Left lung (tissue), 10 donors: Measurements from ENCODE around the gene MACROD2. TPM values are rescaled to one million over a fixed set of nuclear protein-coding genes. Genes with fewer than 3 reads are reported as not detected.
"Not testable (repeated sequence)": the region's sequence is repeated elsewhere in the genome, so short reads cannot be mapped to it uniquely, and the experiment has no call there.

ENCODE experiments used
- ATAC-seq: fragments of 200-7000 bp; cut with Tn5 transposase; one replicate; pipeline ENCODE4 v1.9.1; 2020; ENCODE audit warnings: moderate library complexity
- DNase-seq, 4 donors: peaks; one replicate each; pipeline ENCODE4 v3.0.0-alpha.2; 2013 to 2020
- H3K27ac ChIP-seq, 2 donors: fragments of 200-600 bp; sonication (generic) in 1 of 2; one replicate each; pipeline versions ENCODE4 v1.5.0 to v1.8.0; 2020 to 2021
- H3K27me3 ChIP-seq, 2 donors: fragments of 200-600 bp; sonication (generic) in 1 of 2; one replicate each; pipeline versions ENCODE4 v1.5.0 to v1.8.0; 2020 to 2021
- H3K36me3 ChIP-seq, 2 donors: fragments of 200-600 bp; sonication (generic) in 1 of 2; one replicate each; pipeline versions ENCODE4 v1.5.0 to v1.8.0; 2020 to 2021
- H3K4me1 ChIP-seq, 2 donors: fragments of 200-600 bp; one replicate each; pipeline ENCODE4 v1.8.0; 2021
- H3K4me3 ChIP-seq, 2 donors: fragments of 200-600 bp; sonication (generic) in 1 of 2; one replicate each; pipeline versions ENCODE4 v1.5.0 to v1.8.0; 2020 to 2021; ENCODE audit warnings: mild to moderate bottlenecking in 1 of 2
- H3K9me3 ChIP-seq, 2 donors: fragments of 200-600 bp; sonication (generic) in 1 of 2; one replicate each; pipeline versions ENCODE4 v1.5.0 to v1.8.0; 2020 to 2021
- intact Hi-C, 2 donors: fragments of 100-400 bp; cut with DNase I; formaldehyde crosslinking; loops; one replicate each; pipeline versions ENCODE4 v1.11.2 to v1.14.2; 2022
- polyA plus RNA-seq, 6 donors: library from polyadenylated mRNA; unstranded; fragments of 120-200 nt; gene quantifications; one replicate each; pipeline ENCODE4 v1.2.1, GENCODE V29; 2013; ENCODE audit not compliant: insufficient read length in 6 of 6
- total RNA-seq, 2 donors: library from RNA; stranded (reverse); fragmentation: NEBNext Ultra II Directional; extraction: Animal tissue kit (Norgen Biotek cat#: 25700); gene quantifications; one replicate each; pipeline ENCODE4 v1.2.1, GENCODE V29; 2021
- TF ChIP-seq, protein P1 (sequence below), 2 donors: fragments of 200-600 bp; sonication (generic) in 1 of 2; IDR thresholded peaks; one replicate each; pipeline versions ENCODE4 v1.5.0 to v1.8.0; 2021; ENCODE audit warnings: antibody characterized with exemption in 2 of 2
- donor health status: DM: no; HTN: yes; CAD: no.
- donor health status: DM: no; HTN: no; CAD: no.

Gene MACROD2
- total and polyA plus RNA-seq, 8 donors, result 6.1 to 23.6 (median 8.9) TPM

GRCh38 chr20:15528391-15529111, 1533.2 kb downstream of the MACROD2 start:
- Histone ChIP-seq H3K27me3 (no peaks in the 10 kb centered on the region), H3K36me3 (no peaks in the 10 kb centered on the region), H3K9me3 (no peaks in the 10 kb centered on the region), H3K4me1 (no peaks in the 10 kb centered on the region), H3K4me3 (no peak overlapping the region), H3K27ac (no peak overlapping the region)
- no peak for ATAC-seq
- intact Hi-C loops, result no loop called here
- TF ChIP-seq, protein P1, sequence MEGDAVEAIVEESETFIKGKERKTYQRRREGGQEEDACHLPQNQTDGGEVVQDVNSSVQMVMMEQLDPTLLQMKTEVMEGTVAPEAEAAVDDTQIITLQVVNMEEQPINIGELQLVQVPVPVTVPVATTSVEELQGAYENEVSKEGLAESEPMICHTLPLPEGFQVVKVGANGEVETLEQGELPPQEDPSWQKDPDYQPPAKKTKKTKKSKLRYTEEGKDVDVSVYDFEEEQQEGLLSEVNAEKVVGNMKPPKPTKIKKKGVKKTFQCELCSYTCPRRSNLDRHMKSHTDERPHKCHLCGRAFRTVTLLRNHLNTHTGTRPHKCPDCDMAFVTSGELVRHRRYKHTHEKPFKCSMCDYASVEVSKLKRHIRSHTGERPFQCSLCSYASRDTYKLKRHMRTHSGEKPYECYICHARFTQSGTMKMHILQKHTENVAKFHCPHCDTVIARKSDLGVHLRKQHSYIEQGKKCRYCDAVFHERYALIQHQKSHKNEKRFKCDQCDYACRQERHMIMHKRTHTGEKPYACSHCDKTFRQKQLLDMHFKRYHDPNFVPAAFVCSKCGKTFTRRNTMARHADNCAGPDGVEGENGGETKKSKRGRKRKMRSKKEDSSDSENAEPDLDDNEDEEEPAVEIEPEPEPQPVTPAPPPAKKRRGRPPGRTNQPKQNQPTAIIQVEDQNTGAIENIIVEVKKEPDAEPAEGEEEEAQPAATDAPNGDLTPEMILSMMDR (IDR thresholded peaks at IDR 0.05), result no peak
- no peak for DNase-seq

- H3K4me1 ChIP-seq, result no peaks in the 10 kb centered on the region
- no peaks in the 10 kb centered on the region for H3K27me3 ChIP-seq
- no peak for ATAC-seq
- H3K27ac ChIP-seq, result no peak overlapping the region
- no peak overlapping the region for H3K4me3 ChIP-seq
- TF ChIP-seq, protein P1 (IDR thresholded peaks at IDR 0.05), result no peak
- DNase-seq, result no peak
- intact Hi-C loops, result no loop called here
- H3K36me3 ChIP-seq, result no peaks in the 10 kb centered on the region
- peaks cover 0 to 2% of the 10 kb centered on the region in 2 donors for H3K9me3 ChIP-seq
These were observed 1540.5 kb downstream of the MACROD2 start for GRCh38 chr20:15535863-15536262.

DNA sequence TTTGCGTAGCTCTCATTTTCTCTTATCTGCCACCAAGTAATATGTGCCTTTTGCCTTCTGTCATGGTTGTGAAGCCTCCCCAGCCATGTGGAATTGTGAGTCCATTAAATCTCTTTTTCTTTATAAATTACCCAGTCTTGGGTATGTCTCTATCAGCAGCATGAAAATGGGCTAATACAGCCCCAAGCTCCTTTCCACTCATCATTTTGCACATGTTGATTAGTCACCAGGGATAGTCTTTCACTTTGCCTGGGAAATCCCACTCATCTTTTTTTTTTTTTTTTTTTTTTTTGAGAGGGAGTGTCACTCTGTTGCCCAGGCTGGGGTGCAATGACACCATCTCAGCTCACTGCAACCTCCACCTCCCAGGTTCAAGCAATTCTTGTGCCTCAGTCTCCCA, 1541.9 kb downstream of the MACROD2 start:
- H3K9me3 ChIP-seq, H3K4me3 ChIP-seq, DNase-seq, ATAC-seq, H3K27me3 ChIP-seq, H3K4me1 ChIP-seq, intact Hi-C loops, H3K36me3 ChIP-seq, H3K27ac ChIP-seq: not testable (repeated sequence)

DNA sequence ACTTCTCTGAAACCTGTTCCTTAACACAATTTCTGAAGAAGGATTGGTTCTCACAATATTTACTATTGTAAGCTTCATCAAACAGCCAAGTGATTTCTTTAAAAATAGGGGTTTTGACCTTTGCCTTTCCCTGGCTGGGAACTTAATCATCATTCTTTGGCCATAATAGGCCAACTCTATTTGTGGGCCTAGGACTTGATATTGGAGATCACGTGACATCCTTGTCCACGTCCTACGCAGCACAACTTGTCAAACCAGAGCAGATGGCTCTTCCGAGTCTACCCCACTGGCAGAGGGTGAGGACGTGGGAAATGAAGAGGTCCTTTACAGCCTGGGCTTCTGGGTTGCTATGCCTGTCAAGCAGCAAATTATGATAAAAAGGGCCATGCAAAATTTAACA, 1547.3 kb downstream of the MACROD2 start:
- H3K27ac ChIP-seq, result no peak overlapping the region
- intact Hi-C loops, result no loop called here
- no peak overlapping the region for H3K4me3 ChIP-seq
- DNase-seq (no peak), ATAC-seq (no peak)
- no peaks in the 10 kb centered on the region for H3K4me1 ChIP-seq
- H3K9me3 ChIP-seq, result peaks cover 0 to 6% of the 10 kb centered on the region in 2 donors
- TF ChIP-seq, protein P1 (IDR thresholded peaks at IDR 0.05), result no peak
- H3K36me3 ChIP-seq, result no peaks in the 10 kb centered on the region
- no peaks in the 10 kb centered on the region for H3K27me3 ChIP-seq

DNA sequence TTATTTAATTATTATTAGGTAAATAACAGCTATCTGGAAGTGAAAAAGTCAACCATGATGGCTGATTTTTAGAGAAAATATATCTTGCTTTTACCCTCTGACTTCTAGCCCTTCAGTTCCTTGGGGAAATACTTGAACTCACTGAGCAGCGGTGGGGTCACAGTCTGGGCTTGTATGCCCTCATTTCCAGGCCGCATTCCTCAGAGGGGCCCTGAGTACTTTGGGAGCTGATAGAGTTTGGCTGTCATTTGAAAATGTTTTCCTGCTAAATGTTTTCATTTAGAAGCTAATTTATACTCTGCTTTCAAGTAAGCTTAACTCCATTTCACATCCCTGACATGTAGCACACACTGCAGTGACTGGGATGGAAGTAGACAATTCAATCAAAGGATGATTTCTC, 1549.4 kb downstream of the MACROD2 start:
- no peak overlapping the region for H3K27ac ChIP-seq
- DNase-seq (no peak), ATAC-seq (no peak)
- no peaks in the 10 kb centered on the region for H3K4me1 ChIP-seq
- TF ChIP-seq, protein P1 (IDR thresholded peaks at IDR 0.05), result no peak
- peaks cover 0 to 9% of the 10 kb centered on the region in 2 donors for H3K9me3 ChIP-seq
- intact Hi-C loops, result no loop called here
- H3K36me3 ChIP-seq, result no peaks in the 10 kb centered on the region
- no peak overlapping the region for H3K4me3 ChIP-seq
- no peaks in the 10 kb centered on the region for H3K27me3 ChIP-seq
